ENCODE data around the gene RPL13. TPM values are rescaled to one million over a fixed set of nuclear protein-coding genes. Genes with fewer than 3 reads are reported as not detected.

The RPL13 gene
- total and polyA plus RNA-seq, 9 of the 15 experiments (the other 6 are each of a cell fraction or from before 2014, with no cell fraction given): 227 to 6,042 (median 1,633) TPM

DNA sequence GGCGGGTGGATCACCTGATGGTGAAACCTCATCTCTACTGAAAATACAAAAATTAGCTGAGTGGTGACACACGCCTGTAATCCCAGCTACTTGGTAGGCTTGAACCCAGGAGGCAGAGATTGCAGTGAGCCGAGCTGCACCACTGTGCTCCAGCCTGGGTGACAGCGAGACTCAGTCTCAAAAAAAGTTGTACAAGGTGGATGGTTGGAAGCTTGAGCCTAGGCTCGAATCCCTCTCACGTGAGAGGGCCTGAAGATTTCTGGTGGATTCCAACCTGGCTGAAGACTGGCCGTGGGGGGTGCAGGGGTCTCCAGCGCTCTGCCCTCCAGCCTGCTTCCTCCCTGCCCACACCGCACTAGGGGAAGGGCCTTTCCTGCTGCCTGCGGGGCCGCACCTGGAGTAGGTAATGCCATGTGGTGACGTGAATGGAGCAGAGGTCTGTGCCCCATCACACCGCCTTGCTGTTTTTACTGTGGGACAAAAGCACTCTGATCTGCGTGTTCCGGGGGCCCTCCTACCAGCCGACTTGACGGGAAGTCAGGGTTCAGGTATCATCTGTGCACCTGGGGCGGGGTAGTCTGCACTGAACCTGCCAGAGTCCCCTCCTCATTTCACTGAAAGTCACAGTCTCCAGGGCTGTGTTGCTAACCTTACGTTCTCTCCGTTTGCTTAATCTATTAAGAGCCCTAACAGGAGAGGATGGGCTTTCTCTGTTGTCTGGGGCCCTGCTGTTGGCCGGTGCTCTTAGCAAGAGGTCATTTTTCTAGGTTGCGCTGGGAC is 4.2 kb downstream of the RPL13 start (continued):
- TF ChIP-seq, protein P1, sequence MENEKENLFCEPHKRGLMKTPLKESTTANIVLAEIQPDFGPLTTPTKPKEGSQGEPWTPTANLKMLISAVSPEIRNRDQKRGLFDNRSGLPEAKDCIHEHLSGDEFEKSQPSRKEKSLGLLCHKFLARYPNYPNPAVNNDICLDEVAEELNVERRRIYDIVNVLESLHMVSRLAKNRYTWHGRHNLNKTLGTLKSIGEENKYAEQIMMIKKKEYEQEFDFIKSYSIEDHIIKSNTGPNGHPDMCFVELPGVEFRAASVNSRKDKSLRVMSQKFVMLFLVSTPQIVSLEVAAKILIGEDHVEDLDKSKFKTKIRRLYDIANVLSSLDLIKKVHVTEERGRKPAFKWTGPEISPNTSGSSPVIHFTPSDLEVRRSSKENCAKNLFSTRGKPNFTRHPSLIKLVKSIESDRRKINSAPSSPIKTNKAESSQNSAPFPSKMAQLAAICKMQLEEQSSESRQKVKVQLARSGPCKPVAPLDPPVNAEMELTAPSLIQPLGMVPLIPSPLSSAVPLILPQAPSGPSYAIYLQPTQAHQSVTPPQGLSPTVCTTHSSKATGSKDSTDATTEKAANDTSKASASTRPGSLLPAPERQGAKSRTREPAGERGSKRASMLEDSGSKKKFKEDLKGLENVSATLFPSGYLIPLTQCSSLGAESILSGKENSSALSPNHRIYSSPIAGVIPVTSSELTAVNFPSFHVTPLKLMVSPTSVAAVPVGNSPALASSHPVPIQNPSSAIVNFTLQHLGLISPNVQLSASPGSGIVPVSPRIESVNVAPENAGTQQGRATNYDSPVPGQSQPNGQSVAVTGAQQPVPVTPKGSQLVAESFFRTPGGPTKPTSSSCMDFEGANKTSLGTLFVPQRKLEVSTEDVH (IDR thresholded peaks at IDR 0.05; ENCODE audit: low read depth, partially characterized antibody): peak; percentile 18
- TF ChIP-seq SMARCB1 (IDR thresholded peaks at IDR 0.05; ENCODE audit: insufficient read length, low read depth): no peak
- TF ChIP-seq TEAD2 (tag; IDR thresholded peaks at IDR 0.05): no peak
- 0 out of 2 replicates have a peak, but pooled peaks have one; percentile 65 for TF ChIP-seq ZFPM2 (CRISPR knock-in tag; IDR thresholded peaks at IDR 0.05)
- no peak for TF ChIP-seq ZKSCAN8 (CRISPR knock-in tag; IDR thresholded peaks at IDR 0.05)
- TF ChIP-seq ETV1 (tag; conservative IDR thresholded peaks at IDR 0.05; ENCODE audit: low read depth): no peak
- TF ChIP-seq U2AF2 (optimal IDR thresholded peaks at IDR 0.05; ENCODE audit: low read depth, low read length): no peak
- TF ChIP-seq GABPB2 (CRISPR knock-in tag; conservative IDR thresholded peaks at IDR 0.05): 0 out of 2 replicates have a peak, but pooled peaks have one; percentile 16
- TF ChIP-seq TCF3 (CRISPR knock-in tag; IDR thresholded peaks at IDR 0.05): 0 out of 2 replicates have a peak, but pooled peaks have one; percentile 8
- no peak; the same call in none of the 2 replicates for TF ChIP-seq MYNN (IDR thresholded peaks at IDR 0.05)
- TF ChIP-seq MYNN (CRISPR knock-in tag; IDR thresholded peaks at IDR 0.05): no peak
- peak; percentile 36 for TF ChIP-seq POLR2AphosphoS5 (IDR thresholded peaks at IDR 0.05; ENCODE audit: control insufficient read depth, insufficient read depth, low read depth, low read length)
